ENCODE results near the gene IMMP2L.

DNA sequence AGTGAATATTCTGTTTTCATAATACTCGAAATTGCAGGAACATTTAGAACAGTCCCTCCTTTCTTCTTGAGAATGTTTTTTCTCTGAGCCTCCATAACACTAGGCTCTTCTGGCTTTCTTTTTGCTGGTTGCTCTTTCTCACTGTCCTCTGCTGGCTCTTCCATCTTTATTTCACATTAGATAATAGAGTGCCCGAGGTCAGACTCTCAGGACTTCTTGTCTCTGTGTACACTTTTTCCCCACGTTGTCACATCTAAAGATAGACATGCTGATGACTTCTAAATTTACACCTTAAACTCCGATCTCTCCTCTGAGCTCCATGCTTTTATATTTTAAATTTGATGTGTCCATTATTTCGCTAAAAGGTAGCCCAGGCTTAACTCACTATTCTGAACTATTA lies 486.8 kb downstream of the IMMP2L start:
- TF ChIP-seq, protein P1, sequence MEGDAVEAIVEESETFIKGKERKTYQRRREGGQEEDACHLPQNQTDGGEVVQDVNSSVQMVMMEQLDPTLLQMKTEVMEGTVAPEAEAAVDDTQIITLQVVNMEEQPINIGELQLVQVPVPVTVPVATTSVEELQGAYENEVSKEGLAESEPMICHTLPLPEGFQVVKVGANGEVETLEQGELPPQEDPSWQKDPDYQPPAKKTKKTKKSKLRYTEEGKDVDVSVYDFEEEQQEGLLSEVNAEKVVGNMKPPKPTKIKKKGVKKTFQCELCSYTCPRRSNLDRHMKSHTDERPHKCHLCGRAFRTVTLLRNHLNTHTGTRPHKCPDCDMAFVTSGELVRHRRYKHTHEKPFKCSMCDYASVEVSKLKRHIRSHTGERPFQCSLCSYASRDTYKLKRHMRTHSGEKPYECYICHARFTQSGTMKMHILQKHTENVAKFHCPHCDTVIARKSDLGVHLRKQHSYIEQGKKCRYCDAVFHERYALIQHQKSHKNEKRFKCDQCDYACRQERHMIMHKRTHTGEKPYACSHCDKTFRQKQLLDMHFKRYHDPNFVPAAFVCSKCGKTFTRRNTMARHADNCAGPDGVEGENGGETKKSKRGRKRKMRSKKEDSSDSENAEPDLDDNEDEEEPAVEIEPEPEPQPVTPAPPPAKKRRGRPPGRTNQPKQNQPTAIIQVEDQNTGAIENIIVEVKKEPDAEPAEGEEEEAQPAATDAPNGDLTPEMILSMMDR (IDR thresholded peaks at IDR 0.05): no peak
- TF ChIP-seq ELF1 (IDR thresholded peaks at IDR 0.05) (no peak), NRF1 (IDR thresholded peaks at IDR 0.05; ENCODE audit: low read depth, low read length) (no peak), TEAD4 (IDR thresholded peaks at IDR 0.05; ENCODE audit: borderline replicate concordance, insufficient read depth) (no peak), SIN3A (IDR thresholded peaks at IDR 0.05; ENCODE audit: borderline replicate concordance, low read depth, low read length) (no peak), RXRA (IDR thresholded peaks at IDR 0.05; ENCODE audit: borderline replicate concordance, low read depth) (no peak)
- TF ChIP-seq, protein P2, sequence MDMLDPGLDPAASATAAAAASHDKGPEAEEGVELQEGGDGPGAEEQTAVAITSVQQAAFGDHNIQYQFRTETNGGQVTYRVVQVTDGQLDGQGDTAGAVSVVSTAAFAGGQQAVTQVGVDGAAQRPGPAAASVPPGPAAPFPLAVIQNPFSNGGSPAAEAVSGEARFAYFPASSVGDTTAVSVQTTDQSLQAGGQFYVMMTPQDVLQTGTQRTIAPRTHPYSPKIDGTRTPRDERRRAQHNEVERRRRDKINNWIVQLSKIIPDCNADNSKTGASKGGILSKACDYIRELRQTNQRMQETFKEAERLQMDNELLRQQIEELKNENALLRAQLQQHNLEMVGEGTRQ (IDR thresholded peaks at IDR 0.05; ENCODE audit: borderline replicate concordance, low read depth, low read length): no peak

All from SK-N-SH (cell line).